GM12878 (cell line): Measurements from ENCODE around the gene DNMT3A. TPM values are rescaled to one million over a fixed set of nuclear protein-coding genes. Genes with fewer than 3 reads are reported as not detected.

ENCODE experiments used
- ATAC-seq: fragments of 200-7000 bp; cut with Tn5 transposase; 3 replicates; pipeline ENCODE4 v1.9.1; 2020; ENCODE audit warnings: mild to moderate bottlenecking, moderate library complexity
- BruUV-seq: library from RNA; stranded (reverse); fragments of 400-500 nt; replicated peaks from 2 replicates; lab custom pipeline; 2021; lab: Mats Ljungman, UMichigan
- CTCF ChIA-PET: fragments of 300-600 bp; sonication (Branson Sonifier 250); formaldehyde crosslinking; extraction: SDS; loops from one replicate; lab custom pipeline; 2021; ENCODE audit warnings: inconsistent platforms; lab: Yijun Ruan, JAX
- POLR2A ChIA-PET: fragments of 350-600 bp; formaldehyde crosslinking; extraction: SDS; loops from one replicate; lab custom pipeline; 2021; ENCODE audit warnings: inconsistent platforms; lab: Charles Lee
- RAD21 ChIA-PET: fragments of 300-600 bp; sonication (Branson Sonifier 250); formaldehyde crosslinking; loops from one replicate; lab custom pipeline; 2023; ENCODE audit warnings: antibody characterized with exemption; ENCODE audit not compliant: unreplicated experiment; lab: Charles Lee
- SMC1A ChIA-PET: fragments of 300-600 bp; sonication (Branson Sonifier 250); formaldehyde crosslinking; loops from one replicate; lab custom pipeline; 2023; ENCODE audit not compliant: unreplicated experiment, uncharacterized antibody; lab: Charles Lee
- DNase-seq: peaks from one replicate; pipeline ENCODE4 v3.0.0-alpha.2; 2011; ENCODE audit warnings: low read depth, low spot score
- FAIRE-seq: peaks from 3 replicates; lab custom pipeline; 2011; peaks lifted over from hg19 to GRCh38; lab: Jason Lieb, UNC
- H2AFZ ChIP-seq: 2 replicates; pipeline ENCODE4 v1.6.0; 2011; ENCODE audit warnings: low read depth, low read length, control low read depth; ENCODE audit not compliant: control insufficient read depth
- H3K27ac ChIP-seq: 2 replicates; pipeline ENCODE4 v1.5.1; 2011; ENCODE audit warnings: control low read depth; ENCODE audit not compliant: control insufficient read depth, insufficient read depth
- H3K27me3 ChIP-seq, 2 experiments: replicated peaks in 1 of 2; 2 replicates each; pipeline versions ENCODE4 v1.6.0 to v1.6.1; 2011; ENCODE audit warnings: low read length in 1 of 2; ENCODE audit not compliant: control insufficient read depth in 2 of 2, insufficient read depth in 2 of 2
- H3K36me3 ChIP-seq, 2 experiments: 2 replicates each; pipeline ENCODE4 v1.5.1; 2011; ENCODE audit warnings: low read length in 1 of 2; ENCODE audit not compliant: control insufficient read depth in 2 of 2, insufficient read depth in 2 of 2
- H3K4me1 ChIP-seq: 2 replicates; pipeline ENCODE4 v1.6.1; 2011; ENCODE audit warnings: mild to moderate bottlenecking, low read length, moderate library complexity, mixed read lengths; ENCODE audit not compliant: control insufficient read depth, insufficient read depth
- H3K4me2 ChIP-seq: 2 replicates; pipeline ENCODE4 v1.6.0; 2011; ENCODE audit warnings: control low read depth; ENCODE audit not compliant: control insufficient read depth, insufficient read depth
- H3K4me3 ChIP-seq: fragments of 200-600 bp; sonication (generic); 2 replicates; pipeline ENCODE4 v1.5.1; 2016
- H3K79me2 ChIP-seq: 2 replicates; pipeline ENCODE4 v1.6.0; 2011; ENCODE audit warnings: low read length; ENCODE audit not compliant: control insufficient read depth, insufficient read depth
- H3K9ac ChIP-seq: 2 replicates; pipeline ENCODE4 v1.8.0; 2011; ENCODE audit warnings: low read length, control low read depth, mixed read lengths; ENCODE audit not compliant: control insufficient read depth, insufficient read depth
- H3K9me3 ChIP-seq: replicated peaks from 3 replicates; pipeline ENCODE4 v1.5.1; 2011; ENCODE audit warnings: mild to moderate bottlenecking, low read length; ENCODE audit not compliant: control insufficient read depth, insufficient read depth
- H4K20me1 ChIP-seq: 2 replicates; pipeline ENCODE4 v1.6.0; 2011; ENCODE audit not compliant: control insufficient read depth, insufficient read depth
- BCL3 ChIP-seq: IDR thresholded peaks from 2 replicates; pipeline ENCODE4 v1.6.1; 2011; ENCODE audit warnings: borderline replicate concordance, low read depth, mild to moderate bottlenecking, moderate library complexity, low read length; ENCODE audit not compliant: insufficient read depth, poor library complexity, severe bottlenecking
- HDGF ChIP-seq: fragments of 450-650 bp; IDR thresholded peaks from 2 replicates; pipeline ENCODE4 v1.6.1; 2016; ENCODE audit warnings: antibody characterized with exemption
- MXI1 ChIP-seq: fragments of 150-350 bp; IDR thresholded peaks from 2 replicates; pipeline ENCODE4 v1.6.1; 2011; ENCODE audit warnings: low read depth, mild to moderate bottlenecking, inconsistent platforms, low read length, improper control_type of control experiment
- NFIC ChIP-seq: IDR thresholded peaks from 2 replicates; pipeline ENCODE4 v1.6.1; 2012; ENCODE audit warnings: low read depth, mild to moderate bottlenecking, inconsistent platforms, low read length, moderate library complexity
- NFXL1 ChIP-seq: fragments of 450-650 bp; IDR thresholded peaks from 2 replicates; pipeline ENCODE4 v1.6.1; 2017; ENCODE audit warnings: antibody characterized with exemption, mild to moderate bottlenecking, borderline replicate concordance
- NFYA ChIP-seq: IDR thresholded peaks from 2 replicates; pipeline ENCODE4 v1.6.1; 2011; ENCODE audit warnings: low read depth, mild to moderate bottlenecking, low read length, improper control_type of control experiment, borderline replicate concordance
- NFYB ChIP-seq: IDR thresholded peaks from 2 replicates; pipeline ENCODE4 v1.6.1; 2011; ENCODE audit warnings: low read depth, mild to moderate bottlenecking, low read length, improper control_type of control experiment, moderate library complexity; ENCODE audit not compliant: insufficient read depth
- STAT3 ChIP-seq: IDR thresholded peaks from 2 replicates; pipeline ENCODE4 v1.6.1; 2011; ENCODE audit warnings: low read depth, low read length, improper control_type of control experiment
- ZNF592 ChIP-seq: fragments of 450-650 bp; IDR thresholded peaks from 2 replicates; pipeline ENCODE4 v1.6.1; 2017; ENCODE audit warnings: mild to moderate bottlenecking, moderate library complexity
- WGBS: methylation state at CpG from one replicate; pipeline ENCODE4 v1.1.6; 2016; ENCODE audit warnings: low lambda C conversion rate; ENCODE audit not compliant: insufficient replicate concordance, insufficient coverage; ENCODE audit errors: missing lambda C conversion rate; 5-methylcytosine and 5-hydroxymethylcytosine counted together
- in situ Hi-C: fragments of 300-500 bp; cut with MboI; formaldehyde crosslinking; loops from 9 replicates; pipeline ENCODE4 v1.14.3; 2018; ENCODE audit warnings: mixed read lengths
- intact Hi-C: fragments of 100-400 bp; cut with micrococcal nuclease; formaldehyde crosslinking; loops from one replicate; pipeline ENCODE4 v1.14.2; 2022; ENCODE audit not compliant: unreplicated experiment
- polyA plus RNA-seq, 11 experiments: library from polyadenylated mRNA; depleted of rRNA in 4 of 11; unstranded in 6 of 11; stranded (reverse) in 5 of 11; fragments of >200 nt; fragmentation: Nextera tagmentation in 4 of 11; fragmentation: Illumina TruSeq in 1 of 11; extraction: Ambion mirVana in 4 of 11; extraction: Trizol in 1 of 11; gene quantifications; 1 replicate in 1 of 11; 2 replicates in 10 of 11; pipeline versions ENCODE4 v1.2.1 to v1.2.3, GENCODE V29; 2011 to 2016; ENCODE audit warnings: inconsistent platforms in 2 of 11, missing spikeins in 2 of 11, low read depth in 1 of 11
- total RNA-seq, 4 experiments: library from RNA; depleted of rRNA in 3 of 4; stranded (reverse); fragments of >200 nt in 3 of 4; fragmentation: Illumina TruSeq in 1 of 4; extraction: Trizol in 1 of 4; gene quantifications; 2 replicates each; pipeline versions ENCODE4 v1.2.1 to v1.2.3, GENCODE V29; 2013 to 2021

The DNMT3A gene
- total and polyA plus RNA-seq, 10 of the 15 experiments (the other 5 are each of a cell fraction or from before 2014, with no cell fraction given), result 7.4 to 51.6 (median 17.4) TPM

GRCh38 chr2:25269233-25269632 lies 72.5 kb downstream of the DNMT3A start:
- intact Hi-C loops (no loop called here), in situ Hi-C loops (no loop called here)
- no TSS peak for BruUV-seq
- FAIRE-seq, result no peak
- ATAC-seq, result no peak
- ChIA-PET CTCF (interaction anchor here (0.8 to 3.2 kb wide), 2 partner anchors 8 to 275 kb away, joined by 3 to 10 read pairs; no protein-coding TSS in a partner anchor), RAD21 (interaction anchor here (1.4 kb wide), 1 partner anchor 17 kb away, joined by 6 read pairs; no protein-coding TSS in a partner anchor), SMC1A (interaction anchor here (0.9 kb wide), 1 partner anchor 9 kb away, joined by 3 read pairs; no protein-coding TSS in a partner anchor), POLR2A (interaction anchor here (0.6 kb wide), 1 partner anchor 303 kb away, joined by 3 read pairs; no protein-coding TSS in a partner anchor)
- no peak for TF ChIP-seq STAT3
- TF ChIP-seq HDGF, result no peak
- TF ChIP-seq MXI1, result no peak
- no peak for TF ChIP-seq NFYB
- TF ChIP-seq ZNF592, result no peak
- no peak for TF ChIP-seq NFYA
- TF ChIP-seq NFXL1, result no peak
- no peak for TF ChIP-seq NFIC
- TF ChIP-seq BCL3, result no peak
- no peaks in the 10 kb centered on the region for H3K9me3 ChIP-seq
- no peak for DNase-seq
- H2AFZ ChIP-seq, result no peak overlapping the region
- H3K4me3 ChIP-seq, result no peak overlapping the region
- no peaks in the 10 kb centered on the region for H4K20me1 ChIP-seq
- WGBS, result 66% methylated on average over 3 of the region's 3 CpGs
- H3K4me2 ChIP-seq, result no peak overlapping the region
- H3K9ac ChIP-seq, result no peak overlapping the region
- H3K27me3 ChIP-seq, result no peaks in the 10 kb centered on the region
- no peak overlapping the region for H3K27ac ChIP-seq
- H3K4me1 ChIP-seq, result peaks cover 12% of the 10 kb centered on the region
- H3K79me2 ChIP-seq, result no peaks in the 10 kb centered on the region
- peaks cover 1 to 12% of the 10 kb centered on the region in 2 experiments; a peak in 3 of 4 replicates for H3K36me3 ChIP-seq
